T47D (cell line): ENCODE measurements around the gene FAM216B.
A peak's percentile ranks its signal among the peaks of the same experiment; 100 is the strongest.

Experiments used
- DNase-seq, 2 experiments: peaks; one replicate each; pipeline versions ENCODE4 v3.0.0 to v3.0.0-alpha.2; 2011 to 2012; ENCODE audit warnings: low read depth in 1 of 2, low spot score in 1 of 2
- JUND ChIP-seq: IDR thresholded peaks from 2 replicates; pipeline ENCODE4 v1.6.1; 2012; ENCODE audit warnings: low read depth
- in situ Hi-C: cut with HindIII; loops from 2 replicates; pipeline ENCODE4 v1.10.0; 2016; ENCODE audit warnings: low sequenced_read_pairs, low pct_unique_long_range_greater_than_20kb

Gene FAM216B

DNA sequence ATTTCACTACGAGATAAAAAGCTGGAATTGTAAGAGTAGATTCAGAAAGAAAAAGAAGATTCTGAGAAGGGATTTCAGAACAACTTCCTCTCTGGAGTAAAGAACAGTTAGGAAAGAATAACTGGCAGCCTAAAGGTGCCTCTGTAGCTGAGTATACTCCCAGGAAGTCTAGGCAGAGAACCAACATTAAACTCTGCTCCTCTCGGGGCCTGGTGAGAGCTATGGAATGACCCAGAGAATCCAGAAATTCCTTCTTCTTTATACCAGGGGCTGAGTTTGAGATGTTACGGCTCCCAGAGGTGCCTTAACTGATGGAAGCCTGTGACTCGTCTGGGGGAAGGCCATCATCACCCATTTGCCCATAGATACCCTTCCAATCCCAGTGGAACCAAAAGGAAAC is 39.1 kb downstream of the FAM216B start:
- no peak for DNase-seq
- no peak for TF ChIP-seq JUND
- in situ Hi-C loops: no loop called here

DNA sequence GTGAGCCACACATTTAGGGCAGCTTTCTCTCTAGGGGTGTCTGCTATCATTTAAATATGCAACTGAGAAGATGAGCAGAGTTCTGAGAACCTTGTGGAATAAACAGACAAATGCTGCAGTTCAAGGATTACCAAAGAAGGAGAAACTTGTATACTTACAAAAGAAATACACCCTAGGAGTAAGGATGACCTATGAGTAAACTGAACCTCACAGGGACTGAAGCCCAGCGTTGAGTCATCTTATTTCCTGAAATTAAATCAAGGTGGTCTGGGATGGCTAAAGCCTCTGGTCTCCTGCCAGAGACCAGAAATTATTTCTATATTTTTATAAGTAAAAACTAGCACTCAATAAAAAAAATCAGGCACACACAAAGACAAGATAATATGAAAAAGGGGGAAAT is 40.1 kb downstream of the FAM216B start:
- in situ Hi-C loops: no loop called here
- DNase-seq: no peak
- TF ChIP-seq JUND: no peak

DNA sequence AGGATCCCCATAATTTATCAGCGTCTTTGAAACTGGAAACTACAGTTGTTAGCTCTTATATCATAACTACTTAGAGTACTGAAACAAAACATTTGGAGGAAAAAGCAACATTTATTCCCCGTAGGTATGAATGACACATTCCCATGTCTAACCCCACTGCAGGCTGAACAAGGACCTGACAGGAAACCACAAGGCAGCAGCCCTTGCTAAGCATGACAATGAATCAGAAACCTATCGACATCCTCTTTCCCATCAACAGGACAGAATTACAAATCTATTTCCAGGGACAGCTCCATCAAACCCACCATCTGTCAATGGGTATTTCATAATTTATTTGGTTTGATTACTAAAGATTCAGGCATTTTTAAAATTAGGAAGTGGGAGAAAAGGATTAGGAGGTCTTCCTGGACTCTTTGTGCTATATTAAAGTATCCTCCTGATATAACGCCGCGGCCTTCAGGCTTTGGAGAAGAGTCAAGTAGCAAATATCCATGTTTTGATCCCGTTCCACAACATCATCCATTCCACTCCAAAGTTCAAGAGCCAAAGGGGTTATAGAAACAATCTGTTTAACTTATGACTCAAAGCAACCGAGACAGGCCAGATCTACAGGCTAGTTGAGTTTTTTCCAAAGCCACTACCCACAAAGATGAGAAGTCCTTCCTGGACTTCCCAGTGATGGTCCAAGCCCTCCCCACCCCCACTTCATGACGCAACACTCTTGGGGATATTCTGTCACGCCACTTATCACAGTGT is 51.1 kb downstream of the FAM216B start:
- no peak for TF ChIP-seq JUND
- DNase-seq: no peak
- in situ Hi-C loops: no loop called here

DNA sequence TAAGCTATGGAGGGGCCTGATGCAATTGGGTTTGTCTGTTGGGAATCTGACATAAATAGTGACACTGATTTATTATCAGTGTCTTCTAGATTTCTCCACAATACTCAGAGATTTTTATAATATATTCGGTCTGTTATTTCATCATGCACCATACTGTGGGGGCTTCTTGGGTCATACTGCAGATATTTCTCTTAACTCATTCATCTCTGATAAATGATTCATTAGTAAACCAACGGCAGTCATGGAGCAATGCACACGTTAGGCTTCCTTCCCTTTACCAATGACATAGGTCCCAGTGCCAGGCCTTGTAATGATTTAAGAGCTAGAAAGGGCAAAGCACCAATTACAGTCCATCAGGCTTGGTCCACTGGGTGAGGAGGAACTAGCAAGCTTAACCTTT is 53.6 kb downstream of the FAM216B start:
- no peak for TF ChIP-seq JUND
- in situ Hi-C loops: no loop called here
- DNase-seq: no peak

DNA sequence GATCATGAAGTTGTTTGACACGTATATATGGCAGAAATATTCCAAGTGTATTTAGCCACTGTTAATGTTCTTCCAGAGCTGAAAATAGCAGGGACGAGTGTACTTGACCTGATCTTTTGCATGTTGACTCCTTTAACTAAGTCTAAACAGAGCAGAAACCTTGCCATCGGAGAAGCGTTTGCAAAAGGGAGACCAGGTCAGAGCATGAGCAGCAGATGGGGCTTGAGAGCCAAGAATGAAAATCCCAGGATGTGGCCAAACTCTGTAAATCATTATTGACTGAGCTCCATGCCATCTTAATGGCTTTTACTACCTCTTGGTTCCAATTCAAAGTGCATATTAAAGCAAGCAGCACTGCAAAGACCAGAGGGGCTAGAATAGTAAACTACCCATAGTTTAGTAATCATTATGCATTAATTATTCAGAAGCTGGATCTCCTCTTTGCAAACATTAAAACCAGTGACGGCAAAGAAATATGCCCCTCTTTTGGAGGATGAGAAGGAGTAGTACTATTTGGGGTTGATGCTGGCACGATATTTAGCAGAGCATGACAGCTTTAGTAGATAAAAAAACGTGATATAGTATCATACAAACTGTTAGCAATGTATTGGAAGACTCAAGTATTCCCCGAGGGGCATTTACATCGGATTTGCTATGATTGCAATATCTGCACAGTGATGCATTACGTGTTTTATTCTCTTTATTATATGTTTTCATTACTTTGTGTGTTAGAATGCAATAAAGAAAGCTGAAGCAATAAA is 55.7 kb downstream of the FAM216B start:
- in situ Hi-C loops: no loop called here
- DNase-seq: peak in 1 of 2 experiments; percentile 47
- TF ChIP-seq JUND: no peak
